ACC112 (cell line): ENCODE data around the gene CD9.

Experiments used
- H2AFZ ChIP-seq: fragments of 200-600 bp; sonication (generic); one replicate; pipeline ENCODE4 v1.6.0; 2017; ENCODE audit warnings: antibody characterized with exemption, low read length; ENCODE audit not compliant: unreplicated experiment
- H3K27ac ChIP-seq: fragments of 200-600 bp; sonication (generic); 2 replicates; pipeline ENCODE4 v1.5.1; 2014; ENCODE audit warnings: low read depth, mild to moderate bottlenecking, antibody characterized with exemption, low read length, moderate library complexity
- H3K27me3 ChIP-seq: fragments of 200-600 bp; sonication (generic); 2 replicates; pipeline ENCODE4 v1.6.1; 2014; ENCODE audit warnings: mild to moderate bottlenecking, antibody characterized with exemption, low read length, moderate library complexity, mixed read lengths; ENCODE audit not compliant: insufficient read depth
- H3K36me3 ChIP-seq: fragments of 200-600 bp; sonication (generic); 2 replicates; pipeline ENCODE4 v1.6.1; 2016; ENCODE audit warnings: mild to moderate bottlenecking, antibody characterized with exemption, low read length, moderate library complexity, mixed read lengths; ENCODE audit not compliant: insufficient read depth
- H3K4me1 ChIP-seq: fragments of 200-600 bp; sonication (generic); one replicate; pipeline ENCODE4 v1.6.1; 2016; ENCODE audit warnings: low read length, mixed read lengths; ENCODE audit not compliant: insufficient read depth, unreplicated experiment, control insufficient read depth
- H3K4me3 ChIP-seq: fragments of 200-600 bp; sonication (generic); 2 replicates; pipeline ENCODE4 v1.5.1; 2014; ENCODE audit warnings: mild to moderate bottlenecking, low read depth, low read length
- H3K79me2 ChIP-seq: fragments of 200-600 bp; sonication (generic); one replicate; pipeline ENCODE4 v1.6.0; 2016; ENCODE audit warnings: low read length; ENCODE audit not compliant: control insufficient read depth, unreplicated experiment, insufficient read depth

The CD9 gene

DNA sequence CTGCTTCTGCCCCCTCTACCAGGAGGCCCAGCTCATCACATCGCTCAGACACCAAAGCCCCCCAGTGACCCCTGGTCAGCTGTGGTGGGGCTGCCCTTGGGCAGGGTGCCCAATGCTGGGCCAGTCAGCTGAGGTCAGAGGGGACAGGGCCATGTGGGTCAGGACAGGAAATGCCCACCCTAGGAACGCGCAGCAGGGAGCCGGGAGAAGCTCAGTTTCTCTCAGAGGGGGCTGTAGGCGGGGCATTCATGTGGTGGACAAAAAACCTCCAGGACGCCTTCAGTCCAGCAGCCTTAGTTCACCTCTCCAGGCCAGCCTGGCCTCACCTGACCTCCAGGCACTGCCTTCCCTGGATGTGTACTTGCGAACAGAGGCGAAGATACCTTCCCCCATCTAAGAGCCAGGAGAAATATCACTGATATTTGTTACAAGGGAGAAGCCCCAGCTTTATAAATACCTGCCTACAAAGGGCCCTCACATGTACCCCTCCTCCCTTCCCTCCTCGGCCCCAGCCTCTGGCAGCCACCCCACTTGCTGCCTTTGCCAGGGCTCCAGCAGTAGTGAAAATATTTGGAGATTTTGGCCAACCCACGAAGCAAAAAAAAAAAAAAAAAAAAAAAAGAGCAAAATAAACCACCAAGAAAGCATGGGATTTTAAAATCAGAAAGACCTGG is 68.4 kb downstream of the CD9 start:
- H3K27ac ChIP-seq, result no peak overlapping the region
- no peaks in the 10 kb centered on the region for H3K36me3 ChIP-seq
- H2AFZ ChIP-seq, result no peak overlapping the region

DNA sequence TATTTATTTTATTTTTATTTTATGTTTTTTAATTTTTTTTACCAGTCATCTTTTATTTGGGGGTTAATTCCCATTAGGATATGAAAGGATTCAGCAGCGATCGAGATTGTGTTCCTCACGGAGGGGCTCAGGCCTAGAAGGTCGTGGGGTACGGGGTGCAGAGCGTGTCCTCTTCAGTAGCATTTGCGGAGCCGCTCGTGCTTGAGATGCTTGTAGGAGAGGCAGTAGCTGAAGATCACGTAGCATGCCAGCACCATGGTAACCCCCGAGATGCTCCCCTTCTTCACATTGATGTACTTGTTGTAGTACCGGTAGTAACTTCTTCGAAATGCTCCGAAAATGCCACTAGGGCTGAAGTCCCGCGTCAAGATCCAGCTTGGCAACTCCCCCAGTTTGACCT is 69.8 kb downstream of the CD9 start:
- no peaks in the 10 kb centered on the region for H3K36me3 ChIP-seq

More for the DNA sequence above, 68.4 kb downstream of the CD9 start:
- H3K4me1 ChIP-seq, result no peaks in the 10 kb centered on the region
- no peak overlapping the region for H3K4me3 ChIP-seq
- no peaks in the 10 kb centered on the region for H3K27me3 ChIP-seq
- H3K79me2 ChIP-seq, result no peaks in the 10 kb centered on the region

DNA sequence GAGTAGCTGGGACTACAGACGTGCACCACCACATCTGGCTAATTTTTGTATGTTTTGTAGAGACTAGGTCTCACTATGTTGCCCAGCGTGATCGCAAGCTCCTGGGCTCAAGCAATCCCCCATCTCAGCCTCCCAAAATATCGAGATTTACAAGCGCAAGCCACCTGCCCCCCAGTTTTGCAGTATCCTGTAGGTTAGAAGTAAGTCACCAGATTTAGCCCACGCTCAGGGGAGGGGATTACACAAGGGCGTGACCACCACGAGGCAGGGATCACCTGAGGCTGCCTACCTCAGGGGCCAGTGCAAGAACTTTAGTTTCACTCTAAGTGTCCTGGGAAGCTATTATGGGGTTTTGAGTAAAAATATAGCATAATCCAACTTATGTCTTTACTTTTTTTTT is 71.1 kb downstream of the CD9 start:
- no peaks in the 10 kb centered on the region for H3K4me1 ChIP-seq
- H3K79me2 ChIP-seq, result no peaks in the 10 kb centered on the region
- H3K27me3 ChIP-seq, result no peaks in the 10 kb centered on the region
- H2AFZ ChIP-seq, result no peak overlapping the region
- no peak overlapping the region for H3K27ac ChIP-seq
- H3K4me3 ChIP-seq, result no peak overlapping the region
- H3K36me3 ChIP-seq, result no peaks in the 10 kb centered on the region

More for the DNA sequence above, 69.8 kb downstream of the CD9 start:
- Histone ChIP-seq H3K4me3 (no peak overlapping the region), H2AFZ (no peak overlapping the region), H3K27me3 (no peaks in the 10 kb centered on the region), H3K27ac (no peak overlapping the region), H3K79me2 (no peaks in the 10 kb centered on the region), H3K4me1 (no peaks in the 10 kb centered on the region)

DNA sequence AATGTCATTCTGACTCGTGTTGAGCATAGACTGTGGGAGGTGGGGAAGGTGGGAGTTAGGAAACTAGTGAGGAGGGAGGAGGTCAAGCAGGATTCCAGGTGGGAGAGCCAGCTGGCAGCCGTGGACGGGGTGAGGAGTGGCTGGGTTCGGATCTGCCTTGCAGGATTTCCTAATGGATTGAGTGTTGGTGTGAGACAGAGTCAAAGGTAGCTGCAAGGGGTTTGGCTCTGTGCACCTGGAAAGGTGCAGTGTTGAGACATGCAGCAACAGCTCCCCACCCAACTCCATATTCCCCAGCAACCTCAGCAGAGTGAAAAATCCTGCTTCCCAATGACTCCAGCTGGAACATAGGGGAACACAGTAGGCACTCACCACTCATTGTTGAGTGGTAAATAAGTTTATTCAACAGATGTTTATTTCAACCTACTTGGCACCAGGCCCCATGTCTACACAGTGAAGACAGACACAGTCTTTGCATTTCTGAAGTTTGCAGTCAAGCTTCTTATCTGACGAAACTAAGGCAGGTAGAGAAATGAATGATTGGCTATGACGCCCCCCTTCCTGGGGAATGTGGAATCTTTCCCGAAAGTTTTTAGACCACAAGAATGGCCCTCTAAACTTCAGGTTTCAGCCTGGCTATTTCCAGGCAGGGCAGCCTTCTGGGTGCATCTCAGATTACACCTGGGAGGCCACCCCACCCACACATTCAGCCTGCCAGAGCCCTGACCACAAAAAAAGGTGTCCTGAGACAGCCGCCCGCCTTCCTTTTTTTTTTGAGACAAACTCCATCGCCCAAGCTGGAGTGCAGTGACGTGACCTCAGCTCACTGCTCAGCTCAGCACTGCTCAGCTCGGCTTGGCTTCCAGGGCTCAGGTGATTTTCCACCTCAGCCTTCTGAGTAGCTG is 72.4 kb downstream of the CD9 start:
- no peaks in the 10 kb centered on the region for H3K79me2 ChIP-seq
- no peak overlapping the region for H3K27ac ChIP-seq
- no peaks in the 10 kb centered on the region for H3K36me3 ChIP-seq
- H3K4me3 ChIP-seq, result no peak overlapping the region
- no peak overlapping the region for H2AFZ ChIP-seq
- no peaks in the 10 kb centered on the region for H3K4me1 ChIP-seq
- H3K27me3 ChIP-seq, result no peaks in the 10 kb centered on the region

DNA sequence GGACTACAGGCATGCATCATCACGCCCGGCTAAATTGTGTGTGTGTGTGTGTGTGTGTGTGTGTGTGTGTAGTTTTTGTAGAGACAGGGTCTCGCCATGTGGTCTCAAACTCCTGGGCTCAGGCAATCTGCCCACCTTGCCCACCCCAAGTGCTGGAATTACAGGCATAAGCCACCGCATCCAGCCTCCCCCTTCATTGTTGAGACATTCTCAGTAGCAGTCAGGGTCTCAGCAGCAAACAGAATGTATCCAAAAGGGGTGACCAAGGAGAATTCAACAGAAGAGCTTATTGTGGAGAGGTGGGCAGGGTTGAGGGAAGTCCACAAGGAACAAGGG is 73.0 kb downstream of the CD9 start:
- Histone ChIP-seq H3K27ac (no peak overlapping the region), H3K79me2 (no peaks in the 10 kb centered on the region), H3K36me3 (no peaks in the 10 kb centered on the region), H2AFZ (no peak overlapping the region), H3K27me3 (no peaks in the 10 kb centered on the region), H3K4me3 (no peak overlapping the region), H3K4me1 (peaks cover 4% of the 10 kb centered on the region)

DNA sequence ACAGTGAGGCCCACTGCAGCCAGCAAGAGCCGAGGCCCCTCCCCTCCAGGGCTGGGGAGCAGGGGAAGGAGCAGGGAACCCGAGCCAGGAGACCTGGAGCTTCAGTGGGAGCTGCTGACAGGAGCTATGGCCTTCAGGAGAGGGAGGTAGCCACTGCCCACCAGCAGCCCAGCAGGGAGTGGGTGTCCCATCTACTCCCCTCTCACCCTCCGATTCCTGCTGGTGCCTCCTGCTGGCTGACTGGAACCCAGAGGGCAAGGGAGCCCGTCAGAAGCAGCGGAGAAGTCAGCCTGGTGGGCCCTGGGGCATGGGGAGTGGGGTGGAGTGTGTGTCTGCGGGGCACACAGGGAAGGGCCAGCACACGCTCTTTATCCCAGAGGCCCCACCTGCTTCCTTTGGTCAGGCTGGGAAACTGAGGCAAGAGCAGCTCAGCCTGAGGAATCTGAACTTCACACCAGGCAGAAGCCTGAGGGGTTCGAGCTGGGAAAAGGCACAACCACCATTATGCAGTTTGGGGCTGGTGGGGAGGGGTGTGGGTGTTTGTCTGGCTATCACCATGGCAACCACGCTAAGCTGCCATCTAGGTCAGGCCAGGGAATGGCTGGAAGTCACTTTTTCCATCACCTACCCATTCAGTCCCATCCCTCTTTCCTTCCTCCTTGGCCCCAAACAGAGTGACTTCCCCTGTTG is 73.5 kb downstream of the CD9 start:
- Histone ChIP-seq H2AFZ (no peak overlapping the region), H3K36me3 (no peaks in the 10 kb centered on the region), H3K27ac (no peak overlapping the region), H3K27me3 (no peaks in the 10 kb centered on the region), H3K79me2 (no peaks in the 10 kb centered on the region), H3K4me1 (peaks cover 6% of the 10 kb centered on the region), H3K4me3 (no peak overlapping the region)

DNA sequence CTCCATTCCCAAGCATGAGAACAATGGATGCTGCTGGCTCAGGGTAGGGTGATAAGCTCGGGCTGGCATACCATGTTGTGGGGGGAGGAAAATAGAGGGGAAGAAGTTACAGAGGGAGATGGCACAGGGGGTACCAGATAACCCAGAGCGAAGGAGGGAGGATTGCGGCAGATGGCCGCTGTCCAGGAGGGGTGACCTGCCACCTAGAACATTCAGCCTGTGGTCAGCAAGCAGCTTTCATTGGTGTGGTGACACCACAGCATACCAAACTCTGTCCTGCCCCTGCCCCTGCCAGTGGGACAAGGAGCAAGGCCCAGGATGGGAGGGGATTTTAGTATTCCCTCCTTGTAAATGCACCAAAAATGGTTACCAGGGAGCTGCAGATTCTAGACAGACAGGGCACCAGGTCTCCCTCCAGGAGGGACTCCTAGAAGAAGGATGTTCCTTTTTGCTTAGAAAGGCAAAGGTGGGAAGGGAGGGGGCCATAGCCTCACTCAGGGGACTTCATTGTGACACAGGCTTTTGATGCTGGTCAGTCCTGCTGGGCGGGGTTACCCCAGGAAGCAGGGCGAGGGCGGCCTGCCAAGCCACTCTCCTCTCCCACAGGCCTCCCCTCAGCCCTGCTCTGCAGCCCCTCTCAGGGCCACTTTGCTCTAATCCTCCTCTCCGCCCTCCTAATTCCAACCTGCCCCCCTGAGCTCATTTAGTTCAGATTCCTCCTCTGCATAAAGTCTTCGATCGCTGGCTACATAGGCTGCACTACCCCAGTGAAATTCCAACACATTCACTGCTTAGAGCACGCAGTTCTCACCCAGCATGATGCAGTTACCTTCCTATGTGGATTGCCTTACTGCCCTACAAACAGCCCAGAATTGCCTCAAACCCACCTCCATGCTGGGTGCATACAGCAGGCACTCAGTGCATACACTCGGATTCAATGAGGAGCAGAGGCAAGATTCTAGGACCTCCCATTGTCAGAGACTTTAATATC is 74.3 kb downstream of the CD9 start:
- no peak overlapping the region for H3K27ac ChIP-seq
- no peaks in the 10 kb centered on the region for H3K36me3 ChIP-seq
- peaks cover 13% of the 10 kb centered on the region for H3K4me1 ChIP-seq
- no peaks in the 10 kb centered on the region for H3K79me2 ChIP-seq
- no peak overlapping the region for H2AFZ ChIP-seq
- no peaks in the 10 kb centered on the region for H3K27me3 ChIP-seq
- no peak overlapping the region for H3K4me3 ChIP-seq

DNA sequence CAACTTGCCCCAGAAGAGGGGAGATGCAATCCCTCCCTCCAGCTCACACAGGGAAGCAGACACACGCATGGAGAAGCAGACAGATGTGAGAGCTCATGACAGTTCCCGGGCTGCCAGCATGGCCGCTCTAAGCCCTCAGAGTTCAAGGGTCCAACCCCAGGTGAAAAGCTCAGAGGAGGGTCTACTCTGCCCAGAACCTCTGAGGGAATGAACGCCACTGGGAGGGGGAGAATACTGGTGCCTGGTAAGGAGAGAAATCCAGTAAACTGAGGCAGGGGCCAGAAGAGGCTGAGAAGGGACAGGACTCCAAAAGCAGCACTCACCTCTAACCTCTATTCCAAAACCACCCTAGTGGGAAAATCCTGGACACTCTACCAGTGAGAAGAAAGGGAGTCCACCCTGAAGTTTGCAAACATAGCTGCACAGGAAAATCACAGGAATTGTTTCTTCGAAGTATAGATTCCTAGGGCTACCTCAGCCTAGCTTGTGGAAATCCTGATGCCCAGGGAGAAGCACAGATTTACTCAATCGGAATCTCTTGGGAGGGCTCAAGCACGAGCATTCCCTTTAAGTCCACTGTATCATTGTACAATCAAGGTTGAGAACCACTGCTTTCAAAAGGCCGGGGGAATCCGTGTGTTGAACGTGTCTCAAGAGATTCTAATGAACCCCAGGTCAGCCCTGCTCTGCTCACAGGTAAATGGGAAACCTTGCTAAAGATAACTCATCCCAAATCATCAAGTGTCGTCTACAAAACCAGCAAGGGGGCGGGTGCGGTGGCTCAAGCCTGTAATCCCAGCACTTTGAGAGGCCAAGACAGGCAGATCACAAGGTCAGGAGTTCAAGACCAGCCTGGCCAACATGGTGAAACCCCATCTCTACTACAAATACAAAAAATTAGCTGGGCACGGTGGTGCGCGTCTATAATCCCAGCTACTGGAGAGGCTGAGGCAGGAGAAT is 76.0 kb downstream of the CD9 start:
- peaks cover 30% of the 10 kb centered on the region for H3K4me1 ChIP-seq
- no peaks in the 10 kb centered on the region for H3K79me2 ChIP-seq
- no peak overlapping the region for H3K27ac ChIP-seq

DNA sequence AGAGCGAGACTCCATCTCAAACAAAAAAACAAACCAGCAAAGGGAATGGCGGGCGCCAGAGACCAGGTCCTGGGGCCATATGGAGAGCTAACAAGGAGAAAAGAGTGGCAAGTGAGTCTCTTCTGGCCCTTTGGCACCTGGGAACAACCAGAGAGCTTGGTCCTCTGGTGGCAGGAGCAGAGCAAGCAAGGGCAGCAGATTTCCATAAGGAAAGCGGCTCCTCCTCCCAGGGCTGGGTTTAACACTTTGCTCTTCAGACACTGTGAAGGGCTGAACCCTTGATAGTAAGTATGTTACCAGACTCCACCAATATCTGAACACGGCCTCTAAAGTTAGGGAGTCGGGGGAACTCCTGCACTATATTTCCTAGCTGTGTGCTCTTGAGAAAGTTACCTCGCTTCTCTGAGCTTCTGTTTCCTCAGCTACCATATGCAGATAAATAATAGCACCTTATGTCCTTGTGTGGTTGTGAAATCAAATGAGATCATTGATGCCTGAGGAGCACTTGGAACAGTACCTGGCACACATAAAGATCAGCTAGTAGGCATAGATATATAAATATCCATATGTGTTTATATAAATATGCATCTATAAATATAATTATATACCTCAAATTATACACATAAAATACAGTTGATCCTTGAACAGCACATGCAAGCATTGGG is 76.9 kb downstream of the CD9 start:
- H3K79me2 ChIP-seq, result no peaks in the 10 kb centered on the region
- no peaks in the 10 kb centered on the region for H3K36me3 ChIP-seq
- H2AFZ ChIP-seq, result no peak overlapping the region
- no peak overlapping the region for H3K4me3 ChIP-seq
- peaks cover 36% of the 10 kb centered on the region for H3K4me1 ChIP-seq
- H3K27ac ChIP-seq, result no peak overlapping the region
- H3K27me3 ChIP-seq, result no peaks in the 10 kb centered on the region

More for the DNA sequence above, 76.0 kb downstream of the CD9 start:
- Histone ChIP-seq H3K27me3 (no peaks in the 10 kb centered on the region), H2AFZ (no peak overlapping the region), H3K36me3 (no peaks in the 10 kb centered on the region), H3K4me3 (no peak overlapping the region)
